ENCODE results near the gene OAT.

The OAT gene

DNA sequence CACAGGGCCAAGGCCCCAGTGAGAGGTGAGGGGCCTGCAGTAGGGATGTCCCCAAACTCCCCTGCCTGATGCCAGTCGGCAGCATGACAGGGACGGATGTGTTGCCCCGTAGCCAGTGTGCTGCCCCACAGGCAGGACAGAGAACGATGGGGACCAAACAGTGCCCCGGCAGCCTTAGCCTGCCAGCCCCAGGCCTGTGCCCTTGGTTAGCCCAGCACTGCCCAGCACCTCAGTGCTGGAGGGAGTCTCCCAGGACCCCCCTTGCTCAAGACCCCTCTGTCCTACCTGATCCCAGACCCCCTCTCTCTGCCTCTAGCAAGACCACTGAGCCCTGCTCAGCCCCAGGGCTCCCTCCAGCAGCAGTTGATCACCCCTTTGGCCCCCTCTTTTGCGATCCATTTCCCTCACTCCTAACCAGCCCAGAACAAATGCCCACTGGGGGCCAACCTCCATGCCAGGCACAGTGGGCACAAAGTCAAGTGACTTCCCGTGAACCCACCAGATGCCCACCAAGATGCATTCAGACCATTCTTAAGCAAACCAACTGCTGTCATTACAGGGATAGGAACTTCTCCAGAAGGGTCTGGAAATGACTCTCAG, 34.0 kb downstream of the OAT start:
- H3K4me1 Mint-ChIP-seq (ENCODE audit: low read depth), result peaks cover 12% of the 10 kb centered on the region
- no peaks in the 10 kb centered on the region for H3K36me3 Mint-ChIP-seq (ENCODE audit: low read depth)
- H3K4me3 Mint-ChIP-seq, result no peak overlapping the region
- peaks cover 36% of the 10 kb centered on the region for H3K27me3 Mint-ChIP-seq
- no peaks in the 10 kb centered on the region for H3K9me3 Mint-ChIP-seq
- intact Hi-C loops (cut with micrococcal nuclease), result loop anchor here (10.0 kb wide), 1 partner anchor 130 kb away; no protein-coding TSS in a partner anchor
- H3K27ac Mint-ChIP-seq, result no peak overlapping the region

DNA sequence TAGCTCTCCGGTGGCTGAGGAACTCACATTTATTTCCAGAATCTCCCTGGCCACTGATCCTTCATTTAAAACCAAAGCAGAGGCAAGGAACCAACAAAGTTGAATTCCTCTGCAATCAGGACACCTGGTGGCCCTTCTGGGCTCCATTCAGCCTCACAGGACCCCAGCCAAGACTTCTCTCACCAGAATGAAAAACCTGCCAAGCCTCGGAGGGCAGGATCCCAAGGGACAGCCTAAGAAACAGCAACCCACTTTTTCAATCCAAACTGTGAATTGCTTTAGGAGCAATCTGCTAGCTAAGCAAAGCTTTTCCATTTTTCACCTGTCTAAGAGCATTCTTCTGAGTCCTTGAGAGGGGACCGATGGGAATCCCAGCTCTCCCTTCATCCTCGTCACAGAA, 34.6 kb downstream of the OAT start:
- Mint-ChIP-seq H3K9me3 (no peaks in the 10 kb centered on the region), H3K27me3 (peaks cover 41% of the 10 kb centered on the region), H3K27ac (no peak overlapping the region), H3K4me3 (no peak overlapping the region), H3K4me1 (ENCODE audit: low read depth) (peaks cover 9% of the 10 kb centered on the region), H3K36me3 (ENCODE audit: low read depth) (no peaks in the 10 kb centered on the region)
- intact Hi-C loops (cut with micrococcal nuclease), result loop anchor here (10.0 kb wide), 1 partner anchor 129 kb away; no protein-coding TSS in a partner anchor

DNA sequence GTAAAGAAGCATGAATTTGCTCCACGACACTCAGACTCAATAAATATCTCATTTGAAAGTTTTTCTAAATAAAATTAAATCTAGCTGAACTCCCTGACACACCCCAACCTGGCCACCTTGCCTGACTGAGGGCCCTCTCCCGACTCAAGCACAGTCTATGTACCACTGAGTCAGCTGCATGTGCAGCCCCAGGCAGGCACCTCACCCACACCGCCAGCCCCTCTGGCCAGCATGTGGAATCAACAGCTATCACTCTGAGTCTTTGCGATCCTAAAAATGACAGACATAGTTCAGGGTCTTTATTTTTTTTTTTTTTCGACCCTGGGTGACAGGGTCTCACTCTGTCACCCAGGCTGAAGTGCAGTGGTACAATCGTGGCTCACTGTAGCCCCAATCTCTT, 35.2 kb downstream of the OAT start:
- peaks cover 9% of the 10 kb centered on the region for H3K4me1 Mint-ChIP-seq (ENCODE audit: low read depth)
- H3K27me3 Mint-ChIP-seq, result peaks cover 47% of the 10 kb centered on the region
- intact Hi-C loops (cut with micrococcal nuclease), result loop anchor here (10.0 kb wide), 1 partner anchor 129 kb away; no protein-coding TSS in a partner anchor
- no peaks in the 10 kb centered on the region for H3K36me3 Mint-ChIP-seq (ENCODE audit: low read depth)
- no peak overlapping the region for H3K27ac Mint-ChIP-seq
- no peak overlapping the region for H3K4me3 Mint-ChIP-seq
- no peaks in the 10 kb centered on the region for H3K9me3 Mint-ChIP-seq

DNA sequence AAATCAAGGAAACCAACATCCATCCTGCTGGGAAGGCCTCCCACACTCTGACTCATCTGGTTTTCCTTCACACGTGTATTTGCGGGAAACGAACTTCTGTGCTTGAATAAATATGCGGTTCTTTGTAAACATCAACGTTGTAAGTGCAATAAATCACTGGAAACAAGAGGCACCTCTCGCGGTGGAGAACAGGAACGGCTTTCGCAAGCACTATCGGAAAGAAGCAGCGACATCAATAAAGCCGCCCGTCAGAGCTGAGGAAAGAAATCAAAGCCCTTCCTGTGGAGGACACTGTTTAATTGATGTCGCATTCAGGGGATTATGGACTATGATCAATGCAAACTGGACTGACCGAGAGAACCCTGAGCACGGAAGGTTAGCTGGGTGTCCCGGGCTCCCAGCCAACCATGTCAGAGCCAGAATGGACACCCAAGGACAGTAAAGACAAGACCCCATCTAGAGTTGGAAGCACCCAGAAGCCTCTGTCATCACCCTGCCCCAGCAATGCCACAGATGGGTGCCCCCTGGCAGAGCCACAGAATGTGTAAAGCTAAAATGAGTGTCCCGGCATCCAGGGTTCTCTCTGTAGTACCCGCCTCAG, 37.6 kb downstream of the OAT start:
- Mint-ChIP-seq H3K27ac (no peak overlapping the region), H3K4me3 (no peak overlapping the region), H3K27me3 (peaks cover 65% of the 10 kb centered on the region), H3K9me3 (no peaks in the 10 kb centered on the region), H3K36me3 (ENCODE audit: low read depth) (no peaks in the 10 kb centered on the region), H3K4me1 (ENCODE audit: low read depth) (peaks cover 9% of the 10 kb centered on the region)
- intact Hi-C loops (cut with micrococcal nuclease), result loop anchor here (10.0 kb wide), 1 partner anchor 126 kb away; no protein-coding TSS in a partner anchor

DNA sequence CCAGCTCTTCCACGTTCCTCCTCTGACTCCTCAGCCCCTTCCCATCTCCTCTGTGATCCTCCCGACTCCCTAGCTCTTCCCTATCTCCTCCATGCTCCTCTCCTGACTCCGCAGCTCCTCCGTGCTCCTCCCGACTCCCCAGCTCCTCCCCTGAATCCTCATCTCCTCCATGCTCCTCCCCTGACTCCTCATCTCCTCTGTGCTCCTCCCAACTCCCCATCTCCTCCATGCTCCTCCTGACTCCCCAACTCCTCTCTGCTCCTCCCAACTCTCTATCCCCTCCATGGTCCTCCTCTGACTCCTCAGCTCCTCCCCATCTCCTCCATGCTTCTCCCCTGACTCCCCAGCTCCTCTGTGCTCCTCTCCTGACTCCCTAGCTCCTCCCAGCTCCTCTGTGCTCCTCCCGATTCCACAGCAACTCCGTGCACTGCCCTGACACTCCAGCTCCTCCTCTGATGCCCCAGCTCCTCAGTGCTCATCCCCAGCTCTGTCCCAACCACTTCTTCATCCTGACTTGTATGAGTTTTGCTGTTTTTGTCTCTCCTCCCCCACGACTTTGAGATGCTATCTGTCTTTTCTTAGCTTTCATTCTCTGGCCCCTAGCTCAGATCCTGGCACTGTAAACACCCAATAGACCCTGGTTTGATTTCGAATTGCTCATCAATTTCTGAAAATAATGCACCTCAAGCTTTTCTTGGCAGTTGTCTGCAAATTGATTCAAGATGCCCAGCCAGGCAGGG, 38.3 kb downstream of the OAT start:
- H3K27ac Mint-ChIP-seq, result no peak overlapping the region
- peaks cover 63% of the 10 kb centered on the region for H3K27me3 Mint-ChIP-seq
- H3K9me3 Mint-ChIP-seq, result no peaks in the 10 kb centered on the region
- no peaks in the 10 kb centered on the region for H3K36me3 Mint-ChIP-seq (ENCODE audit: low read depth)
- no peak overlapping the region for H3K4me3 Mint-ChIP-seq
- peaks cover 9% of the 10 kb centered on the region for H3K4me1 Mint-ChIP-seq (ENCODE audit: low read depth)
- intact Hi-C loops (cut with micrococcal nuclease), result loop anchor here (10.0 kb wide), 1 partner anchor 126 kb away; no protein-coding TSS in a partner anchor

DNA sequence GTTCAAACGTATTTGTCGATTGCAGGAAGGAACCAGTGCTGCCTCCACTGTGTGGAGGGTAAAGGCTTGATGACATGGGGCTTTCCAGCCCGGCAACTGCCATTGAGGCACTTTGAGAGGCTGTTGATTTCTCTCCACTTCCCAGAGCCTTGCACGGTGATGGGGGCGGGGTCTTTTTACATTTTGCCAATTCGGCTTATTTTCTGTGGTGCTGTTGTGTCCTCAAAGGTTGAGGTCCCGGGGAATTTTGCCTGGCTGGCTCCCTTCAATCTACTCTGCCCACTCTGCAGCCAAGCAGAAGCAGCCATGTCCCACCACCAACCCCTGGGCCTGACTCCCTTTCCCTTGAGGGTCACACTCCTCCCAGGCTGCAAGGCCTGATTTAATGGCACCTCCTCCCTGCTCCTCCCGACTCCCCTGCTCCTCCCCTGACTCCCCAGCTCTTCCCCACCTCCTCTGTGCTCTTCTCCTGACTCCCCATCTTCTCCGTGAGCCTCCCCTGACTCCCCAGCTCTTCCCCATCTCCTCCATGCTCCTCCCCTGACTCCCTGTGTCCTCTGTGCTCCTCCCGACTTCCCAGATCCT, 39.0 kb downstream of the OAT start:
- intact Hi-C loops (cut with micrococcal nuclease), result loop anchor here (10.0 kb wide), 1 partner anchor 125 kb away; no protein-coding TSS in a partner anchor
- Mint-ChIP-seq H3K4me1 (ENCODE audit: low read depth) (peaks cover 9% of the 10 kb centered on the region), H3K36me3 (ENCODE audit: low read depth) (no peaks in the 10 kb centered on the region), H3K4me3 (no peak overlapping the region), H3K9me3 (no peaks in the 10 kb centered on the region), H3K27ac (no peak overlapping the region), H3K27me3 (peaks cover 66% of the 10 kb centered on the region)

DNA sequence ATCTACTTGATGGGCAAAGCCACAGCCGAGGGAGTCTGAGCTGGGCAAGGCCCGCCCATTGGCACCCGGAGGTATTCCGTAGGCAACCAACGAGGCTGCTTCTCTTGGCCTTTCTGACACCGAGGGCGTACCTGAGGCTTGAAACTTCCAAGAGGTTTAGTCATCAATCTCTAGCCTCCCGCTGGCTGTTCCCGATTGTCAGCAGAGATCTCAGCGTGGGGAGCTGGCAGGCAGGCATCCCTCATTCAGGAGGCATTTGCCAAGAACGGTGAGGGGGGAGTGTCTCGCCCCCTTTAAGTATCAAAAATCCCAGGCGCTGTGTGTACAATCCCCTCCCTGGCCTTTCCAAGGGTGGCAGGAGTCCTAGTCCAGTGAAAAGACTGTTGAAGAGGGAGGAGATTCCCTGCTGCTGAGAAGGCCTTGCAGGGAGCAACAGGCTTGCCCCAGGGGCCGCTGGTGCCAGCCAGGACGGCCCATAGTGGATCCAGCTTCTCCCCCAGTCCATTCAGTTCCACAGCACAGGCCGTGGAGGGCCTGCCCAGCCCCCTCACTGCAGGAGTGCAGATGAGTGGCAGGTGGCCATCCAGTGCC, 39.7 kb downstream of the OAT start:
- intact Hi-C loops (cut with micrococcal nuclease), result no loop called here
- no peaks in the 10 kb centered on the region for H3K9me3 Mint-ChIP-seq
- H3K27me3 Mint-ChIP-seq, result peaks cover 64% of the 10 kb centered on the region
- no peak overlapping the region for H3K27ac Mint-ChIP-seq
- peaks cover 9% of the 10 kb centered on the region for H3K4me1 Mint-ChIP-seq (ENCODE audit: low read depth)
- H3K36me3 Mint-ChIP-seq (ENCODE audit: low read depth), result no peaks in the 10 kb centered on the region
- H3K4me3 Mint-ChIP-seq, result no peak overlapping the region

DNA sequence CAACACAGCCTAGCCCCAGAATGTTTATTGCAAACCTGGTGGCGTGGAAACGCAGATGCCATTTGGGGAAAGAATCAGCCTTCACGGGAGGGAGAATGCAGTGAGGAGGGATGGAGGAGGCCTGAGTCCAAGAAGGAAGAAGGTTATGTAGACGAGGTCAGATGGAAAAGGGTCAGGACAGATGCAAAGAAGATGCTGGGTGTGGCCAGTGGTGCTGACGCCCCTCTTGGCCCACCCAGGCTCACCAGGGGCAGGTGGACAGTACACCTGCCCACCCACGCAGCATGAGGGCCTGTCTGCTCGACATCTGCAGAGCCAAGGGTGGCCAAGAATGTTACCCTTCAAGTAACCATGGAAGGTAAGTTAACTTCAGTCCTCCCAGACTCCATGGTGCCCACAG, 40.5 kb downstream of the OAT start:
- intact Hi-C loops (cut with micrococcal nuclease), result no loop called here
- Mint-ChIP-seq H3K27ac (no peak overlapping the region), H3K9me3 (no peaks in the 10 kb centered on the region), H3K4me1 (ENCODE audit: low read depth) (peaks cover 9% of the 10 kb centered on the region), H3K4me3 (no peak overlapping the region), H3K27me3 (peaks cover 60% of the 10 kb centered on the region), H3K36me3 (ENCODE audit: low read depth) (no peaks in the 10 kb centered on the region)

DNA sequence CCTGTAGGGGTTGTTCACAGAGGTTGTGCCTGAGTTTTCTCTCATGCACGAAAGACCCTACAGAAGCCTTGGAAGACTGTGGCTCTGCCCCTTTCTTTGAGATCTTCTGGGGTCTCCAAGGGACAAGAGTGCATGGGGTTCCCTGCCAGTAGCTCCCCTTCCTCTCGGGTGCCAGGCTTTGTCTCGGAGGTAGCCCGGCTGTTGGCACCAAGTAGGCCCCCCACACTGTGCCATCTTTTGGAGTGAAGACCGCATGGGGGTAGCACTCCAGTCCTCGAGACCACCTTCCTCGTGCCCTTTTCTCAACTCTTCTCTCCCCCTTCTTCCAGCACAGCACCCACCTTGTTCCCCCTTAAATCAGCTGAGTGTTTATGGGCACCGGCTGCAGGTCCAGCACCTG, 41.6 kb downstream of the OAT start:
- intact Hi-C loops (cut with micrococcal nuclease), result no loop called here
- peaks cover under 1% of the 10 kb centered on the region for H3K9me3 Mint-ChIP-seq
- H3K27ac Mint-ChIP-seq, result no peak overlapping the region
- no peak overlapping the region for H3K4me3 Mint-ChIP-seq
- no peaks in the 10 kb centered on the region for H3K36me3 Mint-ChIP-seq (ENCODE audit: low read depth)
- peaks cover 59% of the 10 kb centered on the region for H3K27me3 Mint-ChIP-seq
- peaks cover 9% of the 10 kb centered on the region for H3K4me1 Mint-ChIP-seq (ENCODE audit: low read depth)

DNA sequence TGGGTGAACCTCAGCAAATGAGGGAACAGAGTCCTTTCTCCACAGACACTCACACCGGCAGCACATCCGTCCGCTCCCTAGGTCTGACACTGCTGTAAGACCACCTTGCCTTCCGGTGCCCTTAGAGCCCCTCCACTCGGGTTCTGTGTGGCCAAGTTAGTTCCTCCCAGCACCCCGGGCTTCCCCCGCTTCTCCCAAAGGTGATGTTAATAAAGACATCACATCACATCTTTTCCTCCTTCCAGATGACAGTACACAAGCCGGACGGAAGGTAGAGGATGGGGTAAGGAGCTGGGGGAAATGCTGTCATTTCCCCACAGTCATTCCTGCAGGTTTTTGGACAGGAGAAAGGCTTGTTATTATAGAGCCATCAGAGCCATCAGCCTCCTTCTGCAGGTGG, 42.3 kb downstream of the OAT start:
- H3K36me3 Mint-ChIP-seq (ENCODE audit: low read depth), result no peaks in the 10 kb centered on the region
- H3K9me3 Mint-ChIP-seq, result peaks cover 7% of the 10 kb centered on the region
- intact Hi-C loops (cut with micrococcal nuclease), result no loop called here
- H3K4me3 Mint-ChIP-seq, result no peak overlapping the region
- H3K4me1 Mint-ChIP-seq (ENCODE audit: low read depth), result peaks cover 10% of the 10 kb centered on the region
- H3K27ac Mint-ChIP-seq, result no peak overlapping the region
- H3K27me3 Mint-ChIP-seq, result peaks cover 61% of the 10 kb centered on the region

DNA sequence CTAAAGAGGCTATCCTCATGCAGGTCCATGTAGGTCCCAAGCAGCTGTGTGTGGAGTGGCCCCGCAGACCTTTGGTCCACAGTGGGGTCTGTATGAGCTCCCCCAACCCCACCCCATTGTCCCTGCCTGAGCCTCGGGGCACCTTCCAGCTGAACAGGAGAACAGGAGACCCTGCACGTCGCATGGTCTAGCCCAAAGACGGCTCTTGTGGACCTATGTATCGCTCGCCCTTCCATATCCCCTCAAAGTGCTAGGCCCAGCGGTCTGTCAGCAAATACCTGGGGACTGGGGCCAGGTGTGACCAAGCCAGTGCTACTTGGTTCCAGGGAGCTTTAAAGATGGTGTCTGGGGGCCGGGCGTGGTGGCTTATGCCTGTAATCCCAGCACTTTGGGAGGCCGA, 43.0 kb downstream of the OAT start:
- H3K36me3 Mint-ChIP-seq (ENCODE audit: low read depth), result no peaks in the 10 kb centered on the region
- H3K27ac Mint-ChIP-seq, result no peak overlapping the region
- H3K27me3 Mint-ChIP-seq, result peaks cover 60% of the 10 kb centered on the region
- H3K4me1 Mint-ChIP-seq (ENCODE audit: low read depth), result peaks cover 13% of the 10 kb centered on the region
- intact Hi-C loops (cut with micrococcal nuclease), result no loop called here
- peaks cover 10% of the 10 kb centered on the region for H3K9me3 Mint-ChIP-seq
- H3K4me3 Mint-ChIP-seq, result no peak overlapping the region

DNA sequence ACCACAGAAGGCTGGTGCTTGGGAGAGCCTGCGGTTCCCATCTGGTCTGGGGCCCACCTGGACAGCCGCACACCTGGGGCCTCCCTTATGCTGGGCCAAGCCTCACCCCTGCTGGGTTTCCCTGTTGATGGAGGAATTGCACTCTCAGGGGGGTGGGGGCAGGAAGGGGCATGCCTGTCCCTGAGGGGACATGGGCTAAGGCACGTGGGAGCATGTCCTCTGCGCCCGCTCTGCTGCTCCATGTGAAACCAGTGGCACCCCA, 43.4 kb downstream of the OAT start:
- no peak overlapping the region for H3K27ac Mint-ChIP-seq
- intact Hi-C loops (cut with micrococcal nuclease), result no loop called here
- peaks cover 10% of the 10 kb centered on the region for H3K9me3 Mint-ChIP-seq
- H3K27me3 Mint-ChIP-seq, result peaks cover 59% of the 10 kb centered on the region
- no peak overlapping the region for H3K4me3 Mint-ChIP-seq
- H3K4me1 Mint-ChIP-seq (ENCODE audit: low read depth), result peaks cover 13% of the 10 kb centered on the region
- no peaks in the 10 kb centered on the region for H3K36me3 Mint-ChIP-seq (ENCODE audit: low read depth)

DNA sequence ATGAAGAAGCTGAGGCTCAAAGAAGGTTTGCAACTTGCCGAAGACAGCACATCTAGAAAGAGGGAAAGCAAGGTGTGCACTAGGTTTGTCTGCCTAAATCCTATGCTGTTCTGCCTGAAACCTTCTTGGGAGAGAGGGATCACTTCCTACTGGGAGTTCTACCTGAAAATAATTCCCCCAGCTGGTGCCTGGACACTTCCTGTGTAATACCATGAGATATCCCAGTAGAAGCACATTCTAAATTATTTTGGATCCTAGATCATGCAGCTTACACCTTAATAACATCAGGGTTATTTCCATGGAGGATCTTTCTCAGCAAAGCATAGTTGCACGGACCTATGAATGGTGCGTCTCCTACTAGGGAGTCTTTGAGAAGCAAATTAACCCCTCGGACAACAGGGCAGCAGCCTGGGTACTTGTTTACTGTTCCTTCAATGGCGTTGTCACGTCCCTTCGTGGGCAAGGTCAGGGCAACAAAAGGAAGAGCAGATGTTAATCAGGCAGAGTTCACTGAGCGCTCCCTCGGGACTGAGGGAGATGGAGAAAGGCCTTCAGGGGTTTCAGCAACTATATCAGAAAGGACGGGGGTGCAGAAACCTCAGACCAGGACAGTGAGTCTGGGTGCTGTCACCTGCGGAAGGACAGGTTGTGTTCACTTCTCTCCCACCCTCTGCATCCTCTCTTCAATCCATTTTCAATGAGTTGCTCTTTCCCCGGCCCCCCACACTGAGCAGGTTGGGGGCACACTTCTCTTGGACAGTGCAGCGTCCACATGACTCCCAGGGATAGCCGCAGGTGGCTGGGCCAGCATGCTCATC, 44.0 kb downstream of the OAT start:
- H3K9me3 Mint-ChIP-seq, result peaks cover 10% of the 10 kb centered on the region
- H3K4me1 Mint-ChIP-seq (ENCODE audit: low read depth), result peaks cover 17% of the 10 kb centered on the region
- H3K36me3 Mint-ChIP-seq (ENCODE audit: low read depth), result no peaks in the 10 kb centered on the region
- intact Hi-C loops (cut with micrococcal nuclease), result no loop called here
- no peak overlapping the region for H3K4me3 Mint-ChIP-seq
- peaks cover 53% of the 10 kb centered on the region for H3K27me3 Mint-ChIP-seq
- no peak overlapping the region for H3K27ac Mint-ChIP-seq
